HL-60 (cell line): ENCODE results near the gene CFAP65.

Source experiments
- GABPA ChIP-seq: IDR thresholded peaks from 2 replicates; pipeline ENCODE4 v1.6.1; 2012; ENCODE audit warnings: low read depth
- POLR2AphosphoS5 ChIP-seq: IDR thresholded peaks from 2 replicates; pipeline ENCODE4 v1.6.1; 2012; ENCODE audit warnings: low read depth
- TF ChIP-seq, protein P1 (sequence below): IDR thresholded peaks from one replicate; pipeline ENCODE4 v1.5.1; 2011; ENCODE audit warnings: low read length, control low read depth, inconsistent platforms; ENCODE audit not compliant: insufficient read depth
- TF ChIP-seq, protein P2 (sequence below): IDR thresholded peaks from 2 replicates; pipeline ENCODE4 v1.6.1; 2012; ENCODE audit warnings: low read depth; ENCODE audit not compliant: insufficient replicate concordance

DNA sequence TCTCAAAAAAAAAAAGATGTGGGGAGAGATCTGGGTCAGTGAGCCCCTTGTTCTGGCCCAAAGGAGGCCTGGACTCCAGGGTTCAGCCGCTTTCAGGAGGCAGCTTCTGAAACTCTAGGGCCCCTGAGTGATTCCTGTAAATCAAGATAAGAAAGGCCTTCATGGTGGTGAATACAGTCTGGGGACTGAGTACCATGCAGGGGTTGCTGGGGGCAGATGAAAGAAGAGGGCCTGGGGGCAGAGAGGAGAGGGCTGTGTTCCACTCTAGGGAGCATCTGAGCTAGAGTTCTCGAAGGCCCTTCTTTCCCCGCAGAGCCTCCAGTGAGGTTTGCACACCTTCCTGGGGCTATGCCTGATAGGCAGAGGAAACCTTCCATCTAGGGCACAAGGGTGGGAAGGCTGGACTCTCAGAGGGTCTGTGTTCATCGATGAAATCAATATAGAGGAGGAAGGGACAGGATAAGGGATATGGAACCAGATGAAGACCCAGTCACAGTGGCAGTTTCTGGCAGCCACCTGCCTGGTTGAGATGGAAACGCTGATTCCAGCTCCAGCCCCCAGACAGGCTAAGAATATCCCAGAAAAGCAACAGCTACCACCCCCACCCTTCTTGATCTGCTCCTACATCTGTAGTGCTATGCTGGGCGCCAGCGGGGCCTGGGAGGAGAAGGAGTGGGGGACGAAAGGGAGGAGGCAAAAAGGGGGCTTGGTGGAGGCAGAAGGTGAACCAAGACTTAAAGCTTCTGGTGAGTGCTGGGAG, 86.6 kb downstream of the CFAP65 start:
- TF ChIP-seq, protein P1, sequence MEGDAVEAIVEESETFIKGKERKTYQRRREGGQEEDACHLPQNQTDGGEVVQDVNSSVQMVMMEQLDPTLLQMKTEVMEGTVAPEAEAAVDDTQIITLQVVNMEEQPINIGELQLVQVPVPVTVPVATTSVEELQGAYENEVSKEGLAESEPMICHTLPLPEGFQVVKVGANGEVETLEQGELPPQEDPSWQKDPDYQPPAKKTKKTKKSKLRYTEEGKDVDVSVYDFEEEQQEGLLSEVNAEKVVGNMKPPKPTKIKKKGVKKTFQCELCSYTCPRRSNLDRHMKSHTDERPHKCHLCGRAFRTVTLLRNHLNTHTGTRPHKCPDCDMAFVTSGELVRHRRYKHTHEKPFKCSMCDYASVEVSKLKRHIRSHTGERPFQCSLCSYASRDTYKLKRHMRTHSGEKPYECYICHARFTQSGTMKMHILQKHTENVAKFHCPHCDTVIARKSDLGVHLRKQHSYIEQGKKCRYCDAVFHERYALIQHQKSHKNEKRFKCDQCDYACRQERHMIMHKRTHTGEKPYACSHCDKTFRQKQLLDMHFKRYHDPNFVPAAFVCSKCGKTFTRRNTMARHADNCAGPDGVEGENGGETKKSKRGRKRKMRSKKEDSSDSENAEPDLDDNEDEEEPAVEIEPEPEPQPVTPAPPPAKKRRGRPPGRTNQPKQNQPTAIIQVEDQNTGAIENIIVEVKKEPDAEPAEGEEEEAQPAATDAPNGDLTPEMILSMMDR, result no peak
- TF ChIP-seq POLR2AphosphoS5 (no peak), GABPA (no peak)
- TF ChIP-seq, protein P2, sequence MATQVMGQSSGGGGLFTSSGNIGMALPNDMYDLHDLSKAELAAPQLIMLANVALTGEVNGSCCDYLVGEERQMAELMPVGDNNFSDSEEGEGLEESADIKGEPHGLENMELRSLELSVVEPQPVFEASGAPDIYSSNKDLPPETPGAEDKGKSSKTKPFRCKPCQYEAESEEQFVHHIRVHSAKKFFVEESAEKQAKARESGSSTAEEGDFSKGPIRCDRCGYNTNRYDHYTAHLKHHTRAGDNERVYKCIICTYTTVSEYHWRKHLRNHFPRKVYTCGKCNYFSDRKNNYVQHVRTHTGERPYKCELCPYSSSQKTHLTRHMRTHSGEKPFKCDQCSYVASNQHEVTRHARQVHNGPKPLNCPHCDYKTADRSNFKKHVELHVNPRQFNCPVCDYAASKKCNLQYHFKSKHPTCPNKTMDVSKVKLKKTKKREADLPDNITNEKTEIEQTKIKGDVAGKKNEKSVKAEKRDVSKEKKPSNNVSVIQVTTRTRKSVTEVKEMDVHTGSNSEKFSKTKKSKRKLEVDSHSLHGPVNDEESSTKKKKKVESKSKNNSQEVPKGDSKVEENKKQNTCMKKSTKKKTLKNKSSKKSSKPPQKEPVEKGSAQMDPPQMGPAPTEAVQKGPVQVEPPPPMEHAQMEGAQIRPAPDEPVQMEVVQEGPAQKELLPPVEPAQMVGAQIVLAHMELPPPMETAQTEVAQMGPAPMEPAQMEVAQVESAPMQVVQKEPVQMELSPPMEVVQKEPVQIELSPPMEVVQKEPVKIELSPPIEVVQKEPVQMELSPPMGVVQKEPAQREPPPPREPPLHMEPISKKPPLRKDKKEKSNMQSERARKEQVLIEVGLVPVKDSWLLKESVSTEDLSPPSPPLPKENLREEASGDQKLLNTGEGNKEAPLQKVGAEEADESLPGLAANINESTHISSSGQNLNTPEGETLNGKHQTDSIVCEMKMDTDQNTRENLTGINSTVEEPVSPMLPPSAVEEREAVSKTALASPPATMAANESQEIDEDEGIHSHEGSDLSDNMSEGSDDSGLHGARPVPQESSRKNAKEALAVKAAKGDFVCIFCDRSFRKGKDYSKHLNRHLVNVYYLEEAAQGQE, result no peak
